Esophagus muscularis mucosa (tissue), 3 donors: ENCODE data around the gene LEAP2.

Source experiments
- CTCF ChIP-seq, 3 experiments: fragments of 200-600 bp in 2 of 3; fragments of 450-650 bp in 1 of 3; sonication (generic) in 2 of 3; IDR thresholded peaks; one replicate each; pipeline ENCODE4 v1.5.1; 2017 to 2019; ENCODE audit warnings: antibody characterized with exemption in 3 of 3, mild to moderate bottlenecking in 2 of 3, moderate library complexity in 1 of 3
- POLR2A ChIP-seq: fragments of 450-650 bp; IDR thresholded peaks from one replicate; pipeline ENCODE4 v1.6.1; 2017; ENCODE audit warnings: antibody characterized with exemption, moderate library complexity, mild to moderate bottlenecking, low read depth
- POLR2AphosphoS5 ChIP-seq, 2 donors: sonication (generic); formaldehyde crosslinking; IDR thresholded peaks; one replicate each; pipeline ENCODE4 v1.6.1; 2017; ENCODE audit warnings: antibody characterized with exemption in 2 of 2

- TF ChIP-seq POLR2AphosphoS5 (IDR thresholded peaks at IDR 0.05): no peak
- no peak for TF ChIP-seq CTCF (IDR thresholded peaks at IDR 0.05)
- TF ChIP-seq POLR2A: no peak
These were observed 13.5 kb upstream of the LEAP2 start for GRCh38 chr5:132859889-132860437.
